Measurements from ENCODE around the gene SPARC. TPM values are rescaled to one million over a fixed set of nuclear protein-coding genes. Genes with fewer than 3 reads are reported as not detected.
A peak's percentile ranks its signal among the peaks of the same experiment; 100 is the strongest.

Gene SPARC
- total RNA-seq, 2 experiments from 2014 or later, result not detected

- POLR2A ChIA-PET, result interaction anchor here (0.5 to 0.6 kb wide), 2 partner anchors 207 to 239 kb away, joined by 3 read pairs; no protein-coding TSS in a partner anchor
Measured at GRCh38 chr5:151614565-151614964, 72.2 kb downstream of the SPARC start.

GRCh38 chr5:151612689-151613427 is 73.9 kb downstream of the SPARC start:
- no peak for TF ChIP-seq CTCF (IDR thresholded peaks at IDR 0.05)
- H3K27ac Mint-ChIP-seq, result peak overlapping the region; percentile 83

More at GRCh38 chr5:151614565-151614964, 72.2 kb downstream of the SPARC start:
- H3K36me3 Mint-ChIP-seq (ENCODE audit: low read depth), result no peaks in the 10 kb centered on the region
- H3K4me3 Mint-ChIP-seq, result no peak overlapping the region
- DNase-seq (no peak), ATAC-seq (no peak)
- intact Hi-C loops (cut with micrococcal nuclease), result no loop called here
- H3K27me3 Mint-ChIP-seq, result no peaks in the 10 kb centered on the region
- no peak overlapping the region for H3K27ac Mint-ChIP-seq
- CTCF ChIA-PET, result interaction anchor here (1.1 kb wide), 1 partner anchor 37 kb away, joined by 5 read pairs; no protein-coding TSS in a partner anchor
- TF ChIP-seq CTCF (IDR thresholded peaks at IDR 0.05), result no peak
- no peaks in the 10 kb centered on the region for H3K9me3 Mint-ChIP-seq
- peaks cover 39% of the 10 kb centered on the region for H3K4me1 Mint-ChIP-seq (ENCODE audit: low read depth)

GRCh38 chr5:151611127-151611775 is 75.5 kb downstream of the SPARC start:
- H3K36me3 Mint-ChIP-seq (ENCODE audit: low read depth), result no peaks in the 10 kb centered on the region
- CTCF ChIA-PET, result interaction anchor here (0.9 to 1.4 kb wide), 3 partner anchors 41 to 47 kb away, joined by 3 to 8 read pairs (median 3); no protein-coding TSS in a partner anchor
- no peaks in the 10 kb centered on the region for H3K9me3 Mint-ChIP-seq
- no peak for TF ChIP-seq CTCF (IDR thresholded peaks at IDR 0.05)
- POLR2A ChIA-PET, result interaction anchor here (1.1 kb wide), 1 partner anchor 12 kb away, joined by 3 read pairs; no protein-coding TSS in a partner anchor
- H3K27ac Mint-ChIP-seq, result no peak overlapping the region
- no peak overlapping the region for H3K4me3 Mint-ChIP-seq
- no peak for DNase-seq
- H3K4me1 Mint-ChIP-seq (ENCODE audit: low read depth), result peaks cover 39% of the 10 kb centered on the region
- no peaks in the 10 kb centered on the region for H3K27me3 Mint-ChIP-seq
- no peak for ATAC-seq
- intact Hi-C loops (cut with micrococcal nuclease), result no loop called here

More at GRCh38 chr5:151612689-151613427, 73.9 kb downstream of the SPARC start:
- intact Hi-C loops (cut with micrococcal nuclease), result no loop called here
- Mint-ChIP-seq H3K4me1 (ENCODE audit: low read depth) (peaks cover 39% of the 10 kb centered on the region), H3K9me3 (no peaks in the 10 kb centered on the region), H3K36me3 (ENCODE audit: low read depth) (no peaks in the 10 kb centered on the region), H3K4me3 (peak overlapping the region; percentile 11), H3K27me3 (no peaks in the 10 kb centered on the region)
- peak; percentile 85 for ATAC-seq
- peak; percentile 77 for DNase-seq
- ChIA-PET POLR2A (interaction anchor here (0.7 kb wide), 1 partner anchor 37 kb away, joined by 3 read pairs; no protein-coding TSS in a partner anchor), CTCF (interaction anchor here (1.7 kb wide), 1 partner anchor 39 kb away, joined by 7 read pairs; no protein-coding TSS in a partner anchor)

Other genes with a start within 250 kb of the SPARC start
- gene SLC36A1, start 239.3 kb downstream of the SPARC start, total RNA-seq, result 1 to 10 TPM; 3.5 to 3.7 TPM
- not detected for gene FAT2, start 95.6 kb downstream of the SPARC start, total RNA-seq
- 10 to 100 TPM; 69.6 to 73.3 TPM for gene ATOX1, start 71.7 kb upstream of the SPARC start, total RNA-seq
- 100 to 1,000 TPM; 247 to 253 TPM for gene G3BP1, start 85.0 kb upstream of the SPARC start, total RNA-seq
- not detected for gene GLRA1, start 237.9 kb upstream of the SPARC start, total RNA-seq